GM18868 (cell line): ENCODE measurements around the gene EFCC1.
"Not testable (repeated sequence)": the region's sequence is repeated elsewhere in the genome, so short reads cannot be mapped to it uniquely, and the experiment has no call there.

Experiments used
- ATAC-seq: cut with Tn5 transposase; IDR thresholded peaks from one replicate; pipeline ENCODE4 v1.9.1; 2021; ENCODE audit warnings: mild to moderate bottlenecking, moderate library complexity; ENCODE audit not compliant: unreplicated experiment

The EFCC1 gene

GRCh38 chr3:129051871-129052340, 50.8 kb downstream of the EFCC1 start:
- no peak for ATAC-seq

GRCh38 chr3:129052675-129053074, 51.6 kb downstream of the EFCC1 start:
- ATAC-seq = no peak

- ATAC-seq = no peak
Measured at GRCh38 chr3:129054605-129055104, 53.6 kb downstream of the EFCC1 start.

GRCh38 chr3:129056451-129057173, 55.5 kb downstream of the EFCC1 start:
- no peak for ATAC-seq

GRCh38 chr3:129057249-129057648, 56.1 kb downstream of the EFCC1 start:
- no peak for ATAC-seq

- ATAC-seq = peak; percentile 65
Measured at GRCh38 chr3:129058441-129059200, 57.5 kb downstream of the EFCC1 start.

- ATAC-seq = no peak
Measured at GRCh38 chr3:129059311-129059958, 58.3 kb downstream of the EFCC1 start.

- ATAC-seq = no peak
Measured at GRCh38 chr3:129060276-129061022, 59.3 kb downstream of the EFCC1 start, which contains the start of gene GP9. Gene GP9 (plus strand): TSS chr3:129060779. CDS start chr3:129061740, 961 bp downstream.

GRCh38 chr3:129061023-129061887, 60.2 kb downstream of the EFCC1 start:
- ATAC-seq = no peak

GRCh38 chr3:129061888-129062834, 61.1 kb downstream of the EFCC1 start:
- no peak for ATAC-seq

- no peak for ATAC-seq
Measured at GRCh38 chr3:129063091-129063640, 62.1 kb downstream of the EFCC1 start.

- ATAC-seq = no peak
Measured at GRCh38 chr3:129063841-129064482, 62.9 kb downstream of the EFCC1 start.

GRCh38 chr3:129065016-129065719, 64.1 kb downstream of the EFCC1 start:
- ATAC-seq = no peak

- no peak for ATAC-seq
Measured at GRCh38 chr3:129065720-129066073, 64.6 kb downstream of the EFCC1 start.

- not testable (repeated sequence) for ATAC-seq
Measured at GRCh38 chr3:129067719-129068118, 66.6 kb downstream of the EFCC1 start.

GRCh38 chr3:129068291-129068886, 67.3 kb downstream of the EFCC1 start:
- ATAC-seq = no peak
